HuH-7 (cell line): ENCODE data around the gene FMO3.

Source experiments
- DNase-seq: peaks from one replicate; pipeline ENCODE4 v3.0.0; 2011; ENCODE audit warnings: low spot score

The FMO3 gene

GRCh38 chr1:171159148-171159547 is 68.4 kb downstream of the FMO3 start:
- no peak for DNase-seq

GRCh38 chr1:171160211-171160610 is 69.5 kb downstream of the FMO3 start:
- no peak for DNase-seq

GRCh38 chr1:171160639-171161354 is 70.1 kb downstream of the FMO3 start:
- DNase-seq = peak; percentile 57

GRCh38 chr1:171161431-171161830 is 70.7 kb downstream of the FMO3 start:
- no peak for DNase-seq

GRCh38 chr1:171166361-171166760 is 75.7 kb downstream of the FMO3 start:
- DNase-seq = no peak
